ENCODE results near the gene PTCD3.

The PTCD3 gene

GRCh38 chr2:86087936-86088850, 17.8 kb upstream of the PTCD3 start:
- no peak for DNase-seq

- DNase-seq, result no peak
Observed at GRCh38 chr2:86094229-86094628, 11.8 kb upstream of the PTCD3 start.

- no peak for DNase-seq
Observed at GRCh38 chr2:86097114-86097896, 8.7 kb upstream of the PTCD3 start.

- no peak for DNase-seq
Observed at GRCh38 chr2:86097913-86098312, 8.1 kb upstream of the PTCD3 start.

- no peak for DNase-seq
Observed at GRCh38 chr2:86102157-86102556, 3.9 kb upstream of the PTCD3 start.

GRCh38 chr2:86105252-86105968, 625 bp upstream of the PTCD3 start, which contains the start of gene POLR1A:
TSS of gene POLR1A (minus strand) at chr2:86105886. CDS start at chr2:86105776, 110 bp downstream.
- peak; percentile 91 for DNase-seq

- DNase-seq, result peak; percentile 11
Observed at GRCh38 chr2:86107031-86107430, 996 bp downstream of the PTCD3 start.

- no peak for DNase-seq
Observed at GRCh38 chr2:86118130-86118529, 12.1 kb downstream of the PTCD3 start.

- no peak for DNase-seq
Observed at GRCh38 chr2:86123328-86123925, 17.4 kb downstream of the PTCD3 start.

GRCh38 chr2:86124683-86125082, 18.6 kb downstream of the PTCD3 start:
- DNase-seq, result no peak

- DNase-seq, result no peak
Observed at GRCh38 chr2:86134709-86135108, 28.7 kb downstream of the PTCD3 start.

GRCh38 chr2:86135653-86136052, 29.6 kb downstream of the PTCD3 start:
- no peak for DNase-seq

- DNase-seq, result no peak
Observed at GRCh38 chr2:86136141-86136540, 30.1 kb downstream of the PTCD3 start.

- no peak for DNase-seq
Observed at GRCh38 chr2:86138736-86139625, 32.9 kb downstream of the PTCD3 start.

GRCh38 chr2:86139981-86140380, 33.9 kb downstream of the PTCD3 start:
- no peak for DNase-seq

- DNase-seq, result no peak
Observed at GRCh38 chr2:86140969-86141392, 34.9 kb downstream of the PTCD3 start.

GRCh38 chr2:86142436-86143257, 36.6 kb downstream of the PTCD3 start:
- no peak for DNase-seq

GRCh38 chr2:86143307-86143706, 37.3 kb downstream of the PTCD3 start:
- no peak for DNase-seq

GRCh38 chr2:86143926-86144685, 38.1 kb downstream of the PTCD3 start:
- no peak for DNase-seq

GRCh38 chr2:86147793-86148192, 41.8 kb downstream of the PTCD3 start:
- no peak for DNase-seq

All from RPMI8226 (cell line).